ENCODE results near the gene TMEM108. TPM values are rescaled to one million over a fixed set of nuclear protein-coding genes. Genes with fewer than 3 reads are reported as not detected.
A peak's percentile ranks its signal among the peaks of the same experiment; 100 is the strongest.

TMEM108 gene
- total and polyA plus RNA-seq, 2 of the 4 experiments (the other 2 are of a cell fraction) = 0.18 to 2.2 TPM

DNA sequence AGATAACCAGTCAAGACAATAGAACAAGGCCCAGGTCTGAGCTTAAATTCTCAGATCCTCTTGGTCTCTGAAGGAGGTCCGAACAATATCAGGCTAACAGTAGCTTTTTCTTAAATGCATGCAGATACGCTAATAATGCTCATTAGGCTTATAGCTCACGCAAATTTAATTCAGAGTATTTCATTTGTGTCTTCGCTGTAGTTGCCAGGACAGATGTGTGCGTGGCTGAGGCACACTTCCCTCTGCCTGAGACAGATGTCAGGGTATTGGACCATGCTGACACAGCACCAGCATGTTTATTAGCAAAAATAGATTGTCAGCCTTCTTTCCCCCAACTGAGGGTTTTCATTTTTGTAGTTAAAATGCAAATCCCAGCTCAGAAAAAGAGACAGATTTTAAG lies 258.8 kb downstream of the TMEM108 start:
- Histone ChIP-seq H3K9me3 (ENCODE audit: control insufficient read depth, insufficient read depth, low read length) (no peaks in the 10 kb centered on the region), H3K56ac (ENCODE audit: extremely low read depth, insufficient read depth, low read length) (no peak overlapping the region), H2AFZ (replicated peaks; ENCODE audit: low read length, poor library complexity) (no peak overlapping the region), H3K23ac (ENCODE audit: low read depth, low read length) (no peak overlapping the region), H4K8ac (ENCODE audit: low read depth in 2 of 2, low read length in 2 of 2) (0 out of 4 replicates have a peak overlapping the region, but pooled peaks of 1 of the 2 experiments have one; percentile 79), H4K20me1 (ENCODE audit: insufficient read depth, low read length) (no peaks in the 10 kb centered on the region), H3K4me3 (ENCODE audit: insufficient read depth, low read depth, low read length) (no peak overlapping the region), H2AK9ac (replicated peaks; ENCODE audit: low read depth, low read length, poor library complexity) (no peak overlapping the region), H2BK20ac (ENCODE audit: low read depth, low read length) (peak overlapping the region; percentile 94), H3K14ac (replicated peaks; ENCODE audit: low read depth, low read length) (no peak overlapping the region), H2AK5ac (ENCODE audit: low read depth, low read length) (no peak overlapping the region), H4K91ac (ENCODE audit: insufficient read depth, low read depth, low read length) (peak overlapping the region; percentile 3; the same call in 1 of the 2 replicates), H2BK15ac (ENCODE audit: low read depth, low read length) (0 out of 3 replicates have a peak overlapping the region, but pooled peaks have one; percentile 0), H3K18ac (ENCODE audit: low read depth, low read length) (no peak overlapping the region), H2BK5ac (ENCODE audit: low read depth, low read length, poor library complexity, severe bottlenecking) (no peak overlapping the region), H3K9ac (ENCODE audit: low read depth, low read length) (no peak overlapping the region), H3K4me2 (ENCODE audit: low read depth, low read length) (no peak overlapping the region), H3K27ac (ENCODE audit: insufficient read depth, low read length) (no peak overlapping the region), H3K36me3 (ENCODE audit: control insufficient read depth, insufficient read depth, low read length) (no peaks in the 10 kb centered on the region), H2BK120ac (ENCODE audit: low read depth, low read length) (peak overlapping the region; percentile 91), H3K9me1 (ENCODE audit: insufficient read depth, low read length) (peaks cover 4% of the 10 kb centered on the region), H3K4me1 (ENCODE audit: control insufficient read depth, insufficient read depth, low read length) (peaks cover 19% of the 10 kb centered on the region), H3K27me3 (ENCODE audit: control insufficient read depth, insufficient read depth, low read length) (no peaks in the 10 kb centered on the region), H4K5ac (ENCODE audit: low read depth, low read length) (no peak overlapping the region), H3K79me1 (ENCODE audit: low read depth in 1 of 2, low read length in 2 of 2) (no peaks in the 10 kb centered on the region), H3K4ac (ENCODE audit: low read depth, low read length) (0 out of 2 replicates have a peak overlapping the region, but pooled peaks have one; percentile 14)
- ATAC-seq (ENCODE audit: low read depth) (no peak), DNase-seq (no peak)
- ChIA-PET POLR2A (ENCODE audit: unreplicated experiment) (no interaction called here), CTCF (no interaction called here)
- intact Hi-C loops (cut with micrococcal nuclease) = no loop called here
- in situ Hi-C loops (cut with MboI; ENCODE audit: low sequenced_read_pairs) = loop anchor here (25.0 kb wide), 1 partner anchor 860 kb away; no protein-coding TSS in a partner anchor
- dilution Hi-C loops (cut with HindIII; ENCODE audit: low sequenced_read_pairs, unreplicated experiment) = no loop called here
- TF ChIP-seq CEBPB (IDR thresholded peaks at IDR 0.05; ENCODE audit: low read depth, low read length) = no peak
- no peak for TF ChIP-seq RFX5 (IDR thresholded peaks at IDR 0.05; ENCODE audit: low read depth, low read length)
- TF ChIP-seq, protein P1, sequence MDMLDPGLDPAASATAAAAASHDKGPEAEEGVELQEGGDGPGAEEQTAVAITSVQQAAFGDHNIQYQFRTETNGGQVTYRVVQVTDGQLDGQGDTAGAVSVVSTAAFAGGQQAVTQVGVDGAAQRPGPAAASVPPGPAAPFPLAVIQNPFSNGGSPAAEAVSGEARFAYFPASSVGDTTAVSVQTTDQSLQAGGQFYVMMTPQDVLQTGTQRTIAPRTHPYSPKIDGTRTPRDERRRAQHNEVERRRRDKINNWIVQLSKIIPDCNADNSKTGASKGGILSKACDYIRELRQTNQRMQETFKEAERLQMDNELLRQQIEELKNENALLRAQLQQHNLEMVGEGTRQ (IDR thresholded peaks at IDR 0.05; ENCODE audit: low read depth, low read length) = no peak
- TF ChIP-seq POLR2A (IDR thresholded peaks at IDR 0.05; ENCODE audit: low read depth, low read length) = no peak
- no peak for TF ChIP-seq RAD21 (IDR thresholded peaks at IDR 0.05; ENCODE audit: low read length)
- TF ChIP-seq MAZ (IDR thresholded peaks at IDR 0.05; ENCODE audit: borderline replicate concordance, low read depth, low read length) = no peak
- TF ChIP-seq CHD1 (IDR thresholded peaks at IDR 0.05; ENCODE audit: low read depth, low read length) = no peak
- TF ChIP-seq MAFK (IDR thresholded peaks at IDR 0.05; ENCODE audit: low read depth, low read length) = no peak
- no TSS peak for BruUV-seq (replicated peaks)
- WGBS, 2 experiments (ENCODE audit: extremely low coverage in 2 of 2, insufficient read length in 1 of 2) = 92% methylated on average over 4 of the region's 5 CpGs; no CpG with 5 or more reads in 1 of the 2 experiments
